GM20431 (cell line): Measurements from ENCODE around the gene BARHL1.

Experiments
- in situ Hi-C: fragments of 300-500 bp; cut with MseI, MboI; formaldehyde crosslinking; loops from one replicate; pipeline ENCODE4 v1.15.0; 2020; ENCODE audit warnings: low sequenced_read_pairs; ENCODE audit not compliant: unreplicated experiment

Gene BARHL1

DNA sequence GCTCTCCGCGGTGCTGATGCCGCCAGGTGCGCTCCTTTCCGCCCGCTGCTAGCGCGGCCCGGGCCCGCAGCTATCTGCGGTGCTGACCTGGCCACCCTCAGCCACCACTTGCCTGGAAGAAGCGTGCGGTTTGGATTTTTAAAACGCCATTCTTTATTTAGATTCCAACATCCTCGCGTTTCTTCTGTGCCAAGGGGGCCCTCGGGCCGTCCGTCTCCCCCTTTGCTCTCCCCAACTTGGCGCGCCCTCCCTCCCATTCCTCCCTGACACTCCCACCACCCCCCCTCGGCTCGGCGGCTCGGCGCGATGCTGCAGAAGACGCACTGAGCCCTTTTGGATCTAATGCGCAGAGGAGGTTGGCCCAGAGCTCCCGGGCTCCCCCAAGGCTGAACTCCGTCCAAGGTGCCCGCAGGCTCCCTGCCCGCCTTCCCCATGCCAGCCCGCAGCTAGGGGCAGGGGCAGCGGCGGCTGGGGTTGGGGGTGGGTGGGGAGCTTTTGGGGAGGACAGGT lies at the start of gene BARHL1:
Gene BARHL1, plus strand, starts transcription at position 331 of the 510 bp plus-strand sequence. CDS start 192 bp downstream, outside the sequence.
- in situ Hi-C loops, result no loop called here

DNA sequence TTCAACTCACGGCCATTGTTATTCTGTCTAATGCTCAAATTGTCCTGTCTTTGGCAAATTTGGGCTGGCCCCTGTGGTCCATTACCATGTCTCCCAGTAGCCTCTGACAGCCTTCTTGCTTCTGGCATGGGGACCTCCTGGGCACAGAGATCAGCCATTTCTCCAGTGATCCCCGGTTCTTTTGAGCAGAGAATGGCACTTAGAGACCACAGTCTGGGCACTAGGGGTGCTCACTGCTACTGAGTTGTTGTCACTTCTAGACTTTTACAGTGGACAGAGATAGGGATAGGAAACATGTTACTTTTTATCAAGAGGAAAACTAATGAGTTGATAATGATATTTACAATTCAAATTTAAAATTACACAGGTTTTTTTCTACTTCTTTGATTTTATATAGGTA lies 47.6 kb upstream of the BARHL1 start:
- in situ Hi-C loops, result no loop called here

DNA sequence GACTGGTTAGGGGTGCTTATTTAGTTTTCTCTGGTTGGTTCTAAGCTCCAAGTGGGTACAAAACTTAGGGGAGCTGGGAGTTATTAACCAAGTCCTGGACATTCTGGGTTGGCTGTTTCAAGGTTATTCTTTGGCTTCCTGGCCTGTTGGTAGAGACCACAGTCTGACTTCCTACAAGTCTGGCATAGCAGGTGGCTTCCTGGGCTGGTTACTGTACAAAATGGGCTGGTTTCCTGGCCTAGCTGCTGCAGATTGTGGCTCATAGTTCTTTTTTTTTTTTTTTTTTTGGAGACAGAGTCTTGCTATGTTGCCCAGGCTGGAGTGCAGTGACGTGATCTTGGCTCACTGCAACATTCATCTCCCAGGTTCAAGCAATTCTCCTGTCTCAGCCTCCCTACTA lies 46.3 kb upstream of the BARHL1 start:
- in situ Hi-C loops, result no loop called here

DNA sequence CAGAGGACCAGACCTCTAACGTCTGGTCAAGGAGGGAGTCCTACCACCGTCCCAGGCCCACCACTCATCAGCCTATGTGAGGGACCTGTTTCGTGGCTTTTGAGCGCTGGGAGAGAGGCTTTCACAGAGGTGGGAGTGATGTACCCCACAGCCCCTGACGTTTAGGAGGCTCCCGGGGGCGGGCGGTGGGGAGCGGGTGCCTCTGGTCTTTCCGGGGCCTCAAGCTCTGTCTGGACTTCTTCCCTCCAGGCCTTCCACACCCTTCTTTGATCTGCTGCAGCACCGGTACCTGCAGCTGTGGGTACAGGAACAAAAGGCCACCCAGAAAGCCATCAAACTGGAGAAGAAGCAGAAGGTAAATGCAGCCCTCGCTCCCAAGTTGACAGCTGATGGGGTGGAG lies 45.1 kb upstream of the BARHL1 start:
- in situ Hi-C loops, result no loop called here

DNA sequence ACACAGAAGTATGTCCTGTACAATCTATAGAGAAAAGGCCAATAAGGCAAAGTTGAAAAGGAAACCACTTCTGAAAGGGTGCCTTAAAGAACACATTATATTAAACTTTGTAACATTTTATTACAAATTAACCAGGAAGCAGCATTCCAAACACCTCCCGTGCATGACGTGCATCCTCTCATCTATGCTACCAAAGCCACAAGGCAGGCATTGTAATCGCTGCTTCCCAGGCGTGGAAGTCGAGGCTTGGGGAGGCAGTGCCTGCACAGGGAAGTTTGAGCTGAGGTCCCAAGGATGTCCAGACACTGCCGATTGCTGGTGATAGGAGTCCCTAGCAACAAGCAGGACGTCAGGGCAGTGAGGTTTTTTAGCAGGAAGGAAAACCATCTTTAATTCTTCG lies 44.3 kb upstream of the BARHL1 start:
- in situ Hi-C loops, result no loop called here

DNA sequence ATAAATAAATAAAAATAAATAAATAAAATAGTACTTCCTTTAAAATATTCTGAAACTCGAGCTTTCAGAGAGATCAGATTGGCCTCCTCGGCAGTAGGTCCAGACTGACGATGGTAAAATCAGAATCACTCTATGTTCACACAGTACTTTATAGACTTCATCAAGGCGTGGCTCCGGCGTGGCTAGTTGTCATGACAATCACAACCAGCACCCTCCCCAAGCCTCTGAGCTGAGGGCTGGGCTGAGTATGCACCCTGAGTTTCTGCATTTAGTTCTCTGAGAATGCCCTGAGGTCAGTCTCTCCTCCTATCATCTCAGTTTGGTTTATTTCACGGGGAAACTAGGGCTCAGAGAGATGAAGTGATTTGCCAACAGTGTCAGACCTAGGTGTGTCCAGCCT lies 43.3 kb upstream of the BARHL1 start:
- in situ Hi-C loops, result no loop called here

DNA sequence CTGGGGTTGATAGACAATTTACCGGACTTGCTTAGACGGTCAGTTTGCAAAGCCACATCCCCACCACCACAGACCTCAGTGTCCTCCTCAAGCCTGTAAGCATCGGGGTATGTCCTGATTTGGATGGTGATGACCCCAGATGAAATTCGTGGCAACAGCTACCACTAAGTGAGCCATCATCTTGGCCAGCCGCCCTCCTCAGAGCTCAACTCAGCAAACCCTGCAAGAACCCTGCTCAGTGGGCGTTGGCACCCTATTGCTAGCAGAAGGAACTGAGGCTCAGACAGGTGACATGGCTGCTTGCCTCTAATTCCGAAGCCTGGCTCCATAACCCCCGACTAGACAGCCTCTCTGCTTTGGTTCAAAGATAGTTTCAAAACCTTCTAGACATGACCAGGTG lies 41.4 kb upstream of the BARHL1 start:
- in situ Hi-C loops, result no loop called here

DNA sequence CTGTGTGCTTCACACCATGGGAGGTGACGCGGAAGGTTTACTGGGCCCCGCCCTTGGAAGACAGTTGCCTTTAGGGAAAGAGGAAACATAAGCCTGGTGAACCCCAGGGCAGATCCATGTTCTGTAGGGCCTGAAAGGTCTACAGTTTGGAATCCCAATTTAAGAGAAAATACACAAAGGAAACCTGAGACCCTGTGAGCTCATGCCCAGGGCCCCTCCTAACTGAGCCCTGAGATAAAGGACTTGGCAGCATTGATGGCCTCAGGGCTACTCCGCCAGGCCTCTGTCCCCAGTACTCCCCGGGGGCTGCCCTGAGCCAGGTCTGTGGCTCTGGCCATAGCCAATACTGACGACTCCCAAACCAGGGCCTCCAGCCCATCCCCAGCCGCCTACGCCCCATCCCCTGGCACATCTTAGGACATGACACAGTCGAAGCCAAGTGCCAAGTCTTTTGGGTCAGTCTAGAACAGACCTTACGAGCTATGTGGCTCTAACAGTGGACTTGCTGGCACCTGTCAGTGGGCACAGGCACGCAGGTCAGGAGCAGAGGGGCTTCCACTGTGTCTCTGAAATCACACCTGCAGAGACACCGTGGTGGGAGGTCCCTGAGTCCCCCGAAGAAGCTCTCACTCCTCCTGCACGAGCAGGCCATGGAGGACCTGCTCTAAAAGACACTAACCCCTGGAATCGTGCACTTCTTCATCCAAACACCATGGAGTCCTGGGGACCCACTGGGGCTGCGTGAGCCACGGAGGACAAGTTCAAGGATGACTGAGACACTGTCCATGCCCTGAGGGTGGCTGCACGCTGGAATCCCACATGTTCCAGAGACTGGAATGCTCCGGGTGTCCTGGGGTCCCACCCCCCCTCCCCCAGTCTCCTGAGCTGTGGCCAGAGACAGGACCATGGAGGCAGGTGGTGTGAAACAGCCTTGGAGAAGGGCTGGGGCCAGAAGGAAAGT lies 40.3 kb upstream of the BARHL1 start:
- in situ Hi-C loops, result no loop called here

DNA sequence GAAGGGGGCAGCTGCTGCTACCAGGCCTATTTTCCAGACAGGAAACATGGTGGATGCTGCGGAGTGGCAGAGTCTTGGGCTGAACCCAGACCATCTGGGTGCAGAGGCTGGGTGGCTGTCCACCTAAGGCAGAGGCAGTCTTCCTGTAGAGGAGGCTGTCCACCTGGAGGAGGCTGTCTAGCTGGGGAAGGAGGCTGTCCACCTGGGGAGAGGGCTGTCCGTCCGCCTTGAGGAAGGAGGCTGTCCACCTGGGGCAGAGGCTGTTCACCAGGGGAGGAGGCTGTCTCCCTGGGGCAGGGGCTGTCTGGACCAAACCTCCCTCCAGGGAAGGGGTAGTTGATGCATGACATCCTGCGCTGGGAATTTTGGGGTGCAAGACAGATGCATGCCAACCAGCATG lies 39.2 kb upstream of the BARHL1 start:
- in situ Hi-C loops, result no loop called here

DNA sequence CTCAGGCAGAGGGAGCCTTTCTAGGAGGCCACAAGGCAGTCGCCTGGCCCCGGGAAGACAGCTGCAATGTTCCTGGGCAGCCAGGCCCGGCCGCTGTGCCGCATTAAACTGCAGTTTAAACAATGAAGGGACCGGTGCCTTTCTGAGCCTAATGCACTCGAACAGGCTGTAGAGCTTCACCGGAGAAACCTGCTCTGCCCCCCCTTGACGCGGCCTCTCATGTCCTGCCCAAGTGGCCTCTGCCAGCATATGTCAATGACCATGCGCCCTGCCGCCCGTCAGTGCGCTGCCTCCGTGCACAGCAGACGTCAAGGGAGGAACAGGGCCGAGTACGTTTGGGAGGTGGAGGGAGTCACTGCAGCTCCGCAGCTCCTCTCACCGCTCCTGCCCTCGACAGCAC lies 38.4 kb upstream of the BARHL1 start:
- in situ Hi-C loops, result no loop called here

DNA sequence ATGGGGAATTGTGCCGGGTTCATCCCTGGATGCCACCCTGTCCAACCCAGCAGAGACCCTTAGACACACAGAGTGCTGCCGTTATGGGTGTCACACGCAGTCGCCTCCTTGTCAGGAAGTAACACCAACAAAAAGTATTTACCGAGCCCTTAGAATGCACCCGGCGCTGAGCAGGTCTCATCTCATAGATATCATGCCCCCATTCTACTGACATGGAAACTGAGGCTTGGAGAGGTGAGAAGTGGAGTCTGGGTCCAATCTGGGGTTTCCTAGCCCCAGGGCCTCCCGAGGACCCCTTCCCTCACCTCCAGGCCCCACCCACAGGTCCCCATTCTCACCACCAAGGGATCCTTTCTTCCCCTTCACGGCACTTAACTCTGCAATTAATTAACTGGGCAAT lies 36.8 kb upstream of the BARHL1 start:
- in situ Hi-C loops, result no loop called here

DNA sequence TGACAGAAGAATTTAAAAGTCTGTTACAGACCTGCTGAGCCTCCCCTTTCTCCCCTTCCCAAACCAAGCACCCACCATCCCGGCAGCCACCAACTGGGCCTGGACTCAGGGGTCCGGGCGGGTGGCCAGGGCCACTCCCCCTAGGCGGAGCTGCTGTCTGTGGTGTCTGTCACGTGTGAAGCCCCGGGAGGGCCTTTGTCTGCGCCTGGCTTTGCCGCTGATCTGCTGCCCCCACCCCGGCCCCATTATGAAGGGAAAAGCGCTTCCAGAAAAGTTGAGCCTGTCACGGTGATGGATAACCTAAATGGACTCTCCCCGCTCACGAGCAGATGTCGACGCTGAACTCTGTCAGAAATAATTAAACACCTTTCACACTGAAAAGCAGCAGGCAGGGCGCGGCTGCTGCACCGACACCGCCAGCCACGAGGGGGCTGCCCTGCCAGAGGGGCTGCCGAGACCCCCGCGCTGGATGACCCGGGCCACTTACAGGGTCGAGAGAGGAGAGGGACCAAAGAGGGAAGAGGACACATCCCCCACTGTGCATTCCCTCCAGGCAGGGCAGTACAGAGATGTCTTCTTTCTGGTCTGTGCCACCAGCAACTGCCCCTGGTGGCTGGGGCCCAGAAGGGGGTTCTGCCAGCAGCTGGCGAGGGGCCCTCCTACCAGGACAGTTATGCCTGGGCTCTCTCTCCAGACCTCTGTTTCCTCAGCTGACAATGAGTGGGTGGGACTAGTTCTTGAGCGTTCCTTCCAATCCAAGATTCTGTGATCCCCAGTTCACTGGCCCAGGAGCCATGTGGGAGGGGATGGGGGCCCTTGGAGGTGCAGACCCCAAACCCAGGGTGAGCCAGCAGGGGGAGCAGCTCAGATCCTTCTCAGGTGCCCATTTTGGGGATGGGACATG lies 36.0 kb upstream of the BARHL1 start:
- in situ Hi-C loops, result no loop called here

DNA sequence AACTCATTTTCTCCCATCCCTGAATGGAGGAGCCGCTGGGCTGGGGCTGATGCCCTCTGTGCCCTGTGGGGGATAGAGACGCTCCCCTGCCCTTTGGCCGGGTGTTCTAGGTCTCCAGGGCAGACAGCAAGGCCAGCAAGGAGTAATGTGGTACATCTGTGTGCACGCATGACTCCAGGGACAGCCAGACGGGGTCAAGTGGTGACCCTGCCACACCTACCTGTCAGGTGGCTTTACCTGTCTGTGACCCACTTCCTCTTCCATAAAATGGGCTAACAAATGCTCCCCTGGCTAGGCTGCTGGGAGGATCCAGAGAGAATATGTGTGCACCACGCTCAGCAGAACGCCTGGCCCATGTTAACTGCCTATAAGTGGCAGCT lies 35.4 kb upstream of the BARHL1 start:
- in situ Hi-C loops, result no loop called here

DNA sequence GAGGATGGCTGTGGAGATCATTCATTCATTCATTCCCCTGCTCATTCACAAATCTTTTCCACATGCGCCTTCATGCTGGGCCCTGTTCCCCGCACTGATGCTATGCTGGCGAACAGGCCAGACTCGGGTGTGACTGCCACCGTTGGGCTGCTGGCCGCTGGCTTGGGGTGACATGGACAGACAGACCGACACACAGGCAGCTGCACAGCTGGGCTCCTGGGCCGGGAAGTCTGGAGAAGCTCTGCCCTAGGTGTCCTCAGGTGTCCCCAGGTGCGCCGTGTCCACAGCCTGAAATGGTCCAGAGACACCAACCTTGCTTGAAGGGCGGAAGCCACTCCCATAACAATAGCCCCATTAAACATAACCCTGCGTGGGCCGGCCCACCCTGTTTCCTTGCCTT lies 35.0 kb upstream of the BARHL1 start:
- in situ Hi-C loops, result no loop called here

DNA sequence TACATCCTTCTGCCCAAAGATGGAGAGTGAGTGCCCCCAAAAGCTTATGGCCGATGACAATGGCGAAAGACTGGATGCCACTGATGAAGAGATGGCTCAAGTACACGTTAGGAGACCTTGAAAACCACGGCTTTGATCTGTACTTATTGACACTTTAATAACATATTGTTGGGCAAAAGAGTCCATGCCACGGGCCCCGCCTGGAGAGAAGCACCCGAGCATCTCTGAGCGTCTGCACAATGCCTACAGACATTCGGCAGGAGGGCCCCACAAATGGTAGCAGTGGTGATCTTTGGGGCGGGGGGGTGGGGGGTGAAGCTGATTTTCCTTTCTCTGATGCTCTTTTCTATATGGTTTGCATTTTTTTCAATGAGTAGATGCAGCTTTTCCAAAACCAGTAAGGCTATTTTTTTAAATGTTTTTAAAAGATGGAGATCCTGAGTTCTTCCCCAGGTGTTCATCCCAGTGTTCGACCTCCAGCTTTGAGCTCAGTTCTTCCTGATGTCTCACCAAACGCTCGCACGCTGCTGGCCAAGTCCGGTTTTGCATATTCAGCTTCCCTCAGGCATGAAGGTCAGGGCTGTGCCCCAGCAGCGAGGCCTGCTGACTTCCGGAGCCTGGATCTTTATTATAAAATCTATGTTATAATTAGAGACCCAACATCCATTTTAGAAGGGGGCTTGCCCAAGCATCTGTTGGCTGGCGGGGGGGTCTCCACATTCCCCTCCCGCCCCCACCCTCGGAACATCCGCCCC lies 34.3 kb upstream of the BARHL1 start:
- in situ Hi-C loops, result no loop called here

DNA sequence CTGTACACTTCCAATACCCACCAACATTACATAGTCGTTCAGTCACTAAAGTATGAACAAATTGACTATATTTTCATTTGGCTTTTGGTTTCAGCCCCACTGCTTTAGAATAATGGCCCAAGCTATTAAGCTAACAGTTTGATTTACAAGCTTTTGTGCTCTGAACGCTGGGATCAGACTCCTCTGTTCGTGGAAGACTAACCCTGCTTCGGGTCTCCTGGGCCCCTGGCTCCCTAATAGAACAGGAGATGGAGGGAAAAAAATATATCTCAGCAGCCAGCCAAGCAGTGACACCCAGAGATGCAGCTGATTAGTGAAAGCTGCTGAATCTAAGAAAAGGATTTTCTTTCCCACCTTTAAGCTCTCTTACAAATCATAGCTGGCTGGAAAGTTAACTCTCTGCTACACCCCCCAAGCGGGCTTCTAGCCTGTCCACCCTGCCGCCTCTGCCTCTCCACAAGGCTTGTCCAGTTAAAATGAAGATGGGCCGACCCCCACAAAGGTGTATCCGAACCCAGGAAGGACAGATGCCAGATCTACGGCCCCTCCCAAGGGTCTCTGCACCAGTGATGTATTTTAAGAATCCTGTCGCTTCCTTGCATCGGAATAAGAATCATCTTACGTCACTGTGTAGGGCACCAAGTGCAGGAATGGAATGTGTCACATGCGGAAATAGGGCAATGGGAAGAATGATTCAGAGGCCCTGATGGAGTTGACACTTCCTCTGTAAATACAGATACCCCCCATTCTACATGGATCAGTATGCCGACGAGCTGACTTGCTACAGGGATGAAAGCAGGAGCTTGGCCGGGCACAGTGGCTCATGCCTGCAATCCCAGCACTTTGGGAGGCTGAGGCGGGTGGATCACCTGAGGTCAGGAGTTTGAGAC lies 33.4 kb upstream of the BARHL1 start:
- in situ Hi-C loops, result no loop called here

DNA sequence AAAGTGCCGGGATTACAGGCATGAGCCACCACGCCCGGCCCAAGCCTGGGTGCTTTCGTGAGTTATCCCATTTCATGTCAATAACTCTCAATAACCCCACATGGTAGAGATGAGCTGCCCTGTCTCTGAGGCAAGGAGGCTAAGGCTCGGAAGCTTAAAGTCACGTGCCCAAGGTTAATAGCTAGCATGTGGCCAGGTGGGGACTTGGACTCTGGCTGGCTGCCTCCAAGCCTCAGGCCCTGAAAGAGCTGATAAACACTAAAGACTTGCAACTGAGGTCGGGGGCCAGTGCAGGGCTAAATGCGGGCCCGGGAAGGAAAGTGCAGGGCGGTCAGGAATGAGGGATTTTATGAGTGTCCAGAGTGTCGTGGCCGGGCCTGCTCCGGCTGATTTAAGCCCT lies 30.9 kb upstream of the BARHL1 start:
- in situ Hi-C loops, result no loop called here

DNA sequence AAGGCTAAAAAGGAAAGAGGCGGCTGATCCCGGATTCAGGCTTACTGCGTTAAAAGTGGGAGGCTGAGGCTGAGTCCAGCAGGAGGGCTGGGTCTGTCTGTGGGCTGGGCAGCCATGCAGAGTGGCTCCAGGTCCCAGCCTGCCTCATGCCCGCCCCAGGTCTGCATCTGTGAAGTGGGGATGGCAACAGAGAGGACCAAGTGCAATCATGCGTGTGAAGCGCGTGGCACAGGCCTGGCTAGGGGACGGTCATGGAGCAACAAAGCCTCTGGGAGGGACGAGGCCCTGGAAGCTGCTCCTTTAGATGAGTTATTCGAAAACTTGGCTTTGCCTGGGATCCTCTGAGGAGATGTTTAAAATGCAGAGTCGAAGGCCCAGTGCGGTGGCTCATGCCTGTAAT lies 30.4 kb upstream of the BARHL1 start:
- in situ Hi-C loops, result no loop called here

DNA sequence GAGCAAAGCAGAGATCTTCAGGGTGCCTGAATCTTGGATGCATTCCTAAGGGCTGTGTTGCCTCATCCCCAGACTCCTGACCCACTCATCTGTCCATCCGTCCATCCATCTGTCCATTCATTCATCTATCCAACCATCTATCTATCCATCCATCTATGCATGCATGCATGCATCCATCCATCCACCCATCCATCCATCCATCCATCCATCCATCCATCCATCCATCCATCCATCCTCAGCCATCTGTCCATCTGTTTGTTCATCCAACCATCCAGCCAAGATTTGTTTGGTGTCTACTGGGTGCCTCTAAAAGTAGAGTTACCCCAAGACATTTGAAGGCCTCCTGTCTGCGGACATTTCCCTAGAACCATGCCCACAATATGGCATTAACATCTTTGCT lies 27.7 kb upstream of the BARHL1 start:
- in situ Hi-C loops, result no loop called here
